Heart right ventricle (tissue), 16 donors: Measurements from ENCODE around the gene PAM16. TPM values are rescaled to one million over a fixed set of nuclear protein-coding genes. Genes with fewer than 3 reads are reported as not detected.
A peak's percentile ranks its signal among the peaks of the same experiment; 100 is the strongest.

Source experiments
- ATAC-seq, 8 donors: fragments of 200-7000 bp; cut with Tn5 transposase; one replicate each; pipeline ENCODE4 v1.9.1; 2020; ENCODE audit warnings: mild to moderate bottlenecking in 8 of 8, moderate library complexity in 8 of 8, moderate number of reproducible peaks in 1 of 8
- DNase-seq, 2 donors: peaks; one replicate each; pipeline ENCODE4 v3.0.0-alpha.2; 2020
- H3K27ac ChIP-seq, 10 donors: fragments of 200-600 bp; sonication (generic) in 2 of 10; one replicate each; pipeline versions ENCODE4 v1.5.0 to v1.8.0; 2020 to 2022; ENCODE audit warnings: mild to moderate bottlenecking in 3 of 10
- H3K27me3 ChIP-seq, 7 donors: fragments of 200-600 bp; one replicate each; pipeline ENCODE4 v1.8.0; 2021 to 2022; ENCODE audit warnings: mild to moderate bottlenecking in 2 of 7
- H3K36me3 ChIP-seq, 9 donors: fragments of 200-600 bp; sonication (generic) in 1 of 9; one replicate each; pipeline versions ENCODE4 v1.5.0 to v1.8.0; 2020 to 2022; ENCODE audit warnings: mild to moderate bottlenecking in 2 of 9
- H3K4me1 ChIP-seq, 9 donors: fragments of 200-600 bp; sonication (generic) in 1 of 9; one replicate each; pipeline versions ENCODE4 v1.5.0 to v1.8.0; 2020 to 2022; ENCODE audit warnings: mild to moderate bottlenecking in 4 of 9
- H3K4me3 ChIP-seq, 10 donors: fragments of 200-600 bp; sonication (generic) in 2 of 10; one replicate each; pipeline versions ENCODE4 v1.5.0 to v1.8.0; 2020 to 2022; ENCODE audit warnings: mild to moderate bottlenecking in 7 of 10, moderate library complexity in 2 of 10
- H3K9me3 ChIP-seq, 11 donors: fragments of 200-600 bp in 10 of 11; sonication (generic) in 2 of 11; one replicate each; pipeline versions ENCODE4 v1.5.0 to v1.8.0; 2013 to 2022; ENCODE audit warnings: mild to moderate bottlenecking in 2 of 11, control low read depth in 1 of 11, moderate library complexity in 1 of 11
- WGBS, 2 donors: extraction: QIAGEN DNeasy Blood & Tissue Kit; methylation state at CpG; one replicate each; pipeline ENCODE4 v1.1.7; 2013; ENCODE audit warnings: inconsistent platforms in 1 of 2; 5-methylcytosine and 5-hydroxymethylcytosine counted together
- intact Hi-C, 10 donors: fragments of 100-400 bp; cut with DNase I; formaldehyde crosslinking; loops; one replicate each; pipeline versions ENCODE4 v1.11.1 to v1.14.2; 2022
- polyA plus RNA-seq, 2 donors: library from polyadenylated mRNA; stranded (reverse); fragments of 200-250 nt; gene quantifications; one replicate each; pipeline ENCODE4 v1.2.3, GENCODE V29; 2013
- total RNA-seq, 10 donors: library from RNA; stranded (reverse); fragmentation: NEBNext Ultra II Directional in 3 of 10; extraction: Animal tissue kit (Norgen Biotek cat#: 25700) in 3 of 10; gene quantifications; one replicate each; pipeline versions ENCODE4 v1.2.1 to v1.2.4, GENCODE V29; 2021 to 2023
- TF ChIP-seq, protein P1 (sequence below), 9 donors: fragments of 200-600 bp; sonication (generic) in 2 of 9; IDR thresholded peaks; one replicate each; pipeline versions ENCODE4 v1.5.0 to v1.8.0; 2021 to 2022; ENCODE audit warnings: antibody characterized with exemption in 9 of 9, mild to moderate bottlenecking in 5 of 9, moderate library complexity in 1 of 9
- donor health status: Arrhythmogenic right ventricular cardiomyopathy.
- donor health status: ischemic (EF 13 %, LVEDD 7.1; RV severe dilation, severe dysfunction).
- donor health status: healthy with polysubstance abuse.
- donor health status: DM: no; HTN: yes; CAD: no.
- donor health status: DM: no; HTN: no; CAD: no.
- donor health status: ischemic (EF 25% LVEDD 6.9; RV normal size, moderate dysfunction).
- donor health status: ischemic (EF 25% LVEDD 5.7; RV mildly dilated, moderate dysfunction).
- donor health status: healthy.
- donor health status: DM: yes; HTN: yes; CAD: no.
- donor health status: Ischemic cardiomyopathy.
- donor health status: ischemic (EF 35%, LVEDD 5.7; RV mildly dilated, moderate dysfunction).
- donor health status: nonischemic (EF 11% LVEDD 7.7; RV severe dilation, severe dysfunction).
- donor health status: DM: yes; HTN: yes; CAD: no.
- donor health status: PGD.
- donor health status: ischemic (EF 29% LVEDD 5.4; RV normal size, mild dysfunction).
- donor health status: nonischemic (EF 23%, LVEDD 6.1; RV moderate dilation, normal function).

Gene PAM16
- total and polyA plus RNA-seq, 12 donors: 44.2 to 288 (median 59.0) TPM

DNA sequence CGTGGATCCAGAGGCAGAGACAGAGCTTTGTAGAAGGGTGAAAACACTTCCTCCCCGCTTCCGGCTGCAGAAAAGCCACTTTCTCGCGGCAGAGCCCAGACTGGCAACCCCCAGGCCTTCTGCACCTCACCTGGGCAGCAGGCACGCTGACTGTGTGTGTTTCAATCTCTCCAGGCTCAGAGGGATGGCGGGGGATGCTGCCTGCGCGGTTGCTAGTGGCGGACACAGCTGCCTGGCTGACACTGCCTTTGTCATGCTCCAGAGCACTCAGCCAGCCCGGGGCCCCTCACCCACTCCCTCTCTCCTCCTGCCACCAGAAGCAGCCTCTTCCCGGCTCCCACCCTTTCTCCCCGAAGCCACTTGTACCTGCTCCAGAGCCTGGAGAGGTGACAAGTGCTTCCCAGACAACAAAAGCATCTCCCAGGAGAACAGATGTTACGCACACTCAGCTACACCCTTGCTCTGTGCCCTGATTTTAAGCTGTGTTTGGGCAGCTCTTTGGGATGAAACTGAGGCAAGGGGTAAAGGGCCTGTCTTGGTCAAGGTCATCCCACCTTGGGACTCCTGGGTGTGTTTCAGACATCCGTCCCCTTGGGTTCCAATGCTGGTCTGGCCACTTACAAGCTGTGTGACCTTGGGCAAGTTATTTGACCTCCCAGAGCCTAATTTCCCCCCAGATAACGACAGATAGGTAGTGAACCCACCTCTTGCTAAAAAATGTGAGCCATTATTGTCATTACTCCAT lies 44.5 kb downstream of the PAM16 start:
- intact Hi-C loops: loop anchor here in 2 of 10 donors (2.0 kb wide), 1 partner anchor 22 kb away; no protein-coding TSS in a partner anchor
- no peak for ATAC-seq
- H3K9me3 ChIP-seq: no peaks in the 10 kb centered on the region
- H3K36me3 ChIP-seq: peaks cover 0 to 3% (median 0%) of the 10 kb centered on the region in 9 donors
- TF ChIP-seq, protein P1, sequence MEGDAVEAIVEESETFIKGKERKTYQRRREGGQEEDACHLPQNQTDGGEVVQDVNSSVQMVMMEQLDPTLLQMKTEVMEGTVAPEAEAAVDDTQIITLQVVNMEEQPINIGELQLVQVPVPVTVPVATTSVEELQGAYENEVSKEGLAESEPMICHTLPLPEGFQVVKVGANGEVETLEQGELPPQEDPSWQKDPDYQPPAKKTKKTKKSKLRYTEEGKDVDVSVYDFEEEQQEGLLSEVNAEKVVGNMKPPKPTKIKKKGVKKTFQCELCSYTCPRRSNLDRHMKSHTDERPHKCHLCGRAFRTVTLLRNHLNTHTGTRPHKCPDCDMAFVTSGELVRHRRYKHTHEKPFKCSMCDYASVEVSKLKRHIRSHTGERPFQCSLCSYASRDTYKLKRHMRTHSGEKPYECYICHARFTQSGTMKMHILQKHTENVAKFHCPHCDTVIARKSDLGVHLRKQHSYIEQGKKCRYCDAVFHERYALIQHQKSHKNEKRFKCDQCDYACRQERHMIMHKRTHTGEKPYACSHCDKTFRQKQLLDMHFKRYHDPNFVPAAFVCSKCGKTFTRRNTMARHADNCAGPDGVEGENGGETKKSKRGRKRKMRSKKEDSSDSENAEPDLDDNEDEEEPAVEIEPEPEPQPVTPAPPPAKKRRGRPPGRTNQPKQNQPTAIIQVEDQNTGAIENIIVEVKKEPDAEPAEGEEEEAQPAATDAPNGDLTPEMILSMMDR (IDR thresholded peaks at IDR 0.05): no peak
- H3K4me1 ChIP-seq: peaks cover 2 to 30% (median 19%) of the 10 kb centered on the region in 9 donors
- no peaks in the 10 kb centered on the region for H3K27me3 ChIP-seq
- peak overlapping the region; percentile 25 to 66 (median 54) for H3K4me3 ChIP-seq
- no peak for DNase-seq
- 56 to 70% methylated on average over 16 of the region's 16 CpGs for WGBS, 2 donors
- peak overlapping the region; percentile 29 to 94 (median 87) for H3K27ac ChIP-seq

DNA sequence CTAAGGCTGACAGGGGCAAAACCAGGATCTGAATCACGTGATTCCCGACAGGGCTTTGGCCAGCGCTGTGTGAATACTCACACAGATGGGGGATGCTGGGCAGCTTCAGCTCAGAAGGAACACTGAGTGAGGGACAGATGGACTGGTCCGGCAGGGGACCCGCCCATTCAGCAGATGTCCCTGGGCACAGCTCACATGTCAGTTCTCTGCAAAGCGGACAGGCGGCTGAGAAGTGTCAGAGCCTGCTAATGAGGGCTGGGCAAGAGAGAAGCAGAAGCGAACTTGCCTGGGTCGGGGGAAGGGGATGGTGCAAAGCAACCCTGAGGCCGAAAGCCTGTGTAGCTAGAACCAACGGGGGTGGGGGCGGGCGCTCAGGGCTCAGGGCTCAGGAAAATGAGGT lies 47.1 kb downstream of the PAM16 start:
- DNase-seq (no peak), ATAC-seq (no peak)
- intact Hi-C loops: no loop called here
- Histone ChIP-seq H3K4me1 (peaks cover 3 to 28% (median 23%) of the 10 kb centered on the region in 9 donors), H3K9me3 (no peaks in the 10 kb centered on the region), H3K4me3 (no peak overlapping the region), H3K27me3 (no peaks in the 10 kb centered on the region), H3K36me3 (peaks cover 0 to 3% (median 0%) of the 10 kb centered on the region in 9 donors), H3K27ac (no peak overlapping the region)
- TF ChIP-seq, protein P1 (IDR thresholded peaks at IDR 0.05): no peak
- WGBS, 2 donors: 69 to 70% methylated on average over 13 of the region's 13 CpGs

DNA sequence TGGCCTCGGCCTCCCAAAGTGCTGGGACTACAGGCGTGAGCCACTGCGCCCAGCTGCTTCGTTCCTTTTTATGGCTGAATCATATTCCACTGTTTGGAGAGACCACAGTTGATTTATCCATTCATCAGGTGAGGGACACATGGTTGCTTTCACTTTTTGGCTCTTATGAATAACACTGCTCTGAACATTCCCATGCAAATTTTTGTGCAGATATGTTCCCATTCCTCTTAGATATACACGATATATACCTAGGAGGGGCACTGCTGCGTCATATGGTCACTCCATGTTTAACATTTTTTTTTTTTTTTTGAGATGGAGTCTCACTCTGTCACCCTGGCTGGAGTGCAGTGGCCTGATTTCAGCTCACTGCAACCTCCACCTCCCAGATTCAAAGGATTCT lies 49.2 kb downstream of the PAM16 start:
- peaks cover 0 to 3% (median 0%) of the 10 kb centered on the region in 9 donors for H3K36me3 ChIP-seq
- H3K27ac ChIP-seq: no peak overlapping the region
- no peaks in the 10 kb centered on the region for H3K27me3 ChIP-seq
- TF ChIP-seq, protein P1 (IDR thresholded peaks at IDR 0.05): no peak
- 97 to 98% methylated on average over 6 of the region's 6 CpGs for WGBS, 2 donors
- DNase-seq (no peak), ATAC-seq (no peak)
- no peak overlapping the region for H3K4me3 ChIP-seq
- intact Hi-C loops: no loop called here
- H3K4me1 ChIP-seq: peaks cover 8 to 29% (median 25%) of the 10 kb centered on the region in 9 donors
- H3K9me3 ChIP-seq: no peaks in the 10 kb centered on the region

DNA sequence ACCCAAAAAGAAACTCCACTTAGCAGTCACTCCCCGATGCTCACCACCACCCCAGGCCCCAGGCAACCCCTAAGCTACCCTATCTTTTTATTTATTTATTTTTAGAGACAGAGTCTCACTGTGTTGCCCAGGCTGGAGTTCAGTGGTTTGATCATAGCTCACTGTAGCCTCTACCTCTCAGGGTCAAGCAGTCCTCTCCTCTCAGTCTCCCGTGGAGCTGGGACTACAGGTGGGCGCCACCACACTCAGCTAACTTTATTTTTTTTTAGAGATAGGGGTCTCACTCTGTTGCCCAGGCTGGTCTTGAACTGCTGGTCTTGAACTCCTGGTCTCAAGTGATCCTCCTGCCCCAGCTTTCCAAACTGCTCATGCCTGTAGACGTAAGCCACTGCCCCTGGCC lies 49.9 kb downstream of the PAM16 start:
- DNase-seq (no peak), ATAC-seq (no peak)
- intact Hi-C loops: no loop called here
- TF ChIP-seq, protein P1 (IDR thresholded peaks at IDR 0.05): no peak
- peaks cover 8 to 21% (median 17%) of the 10 kb centered on the region in 9 donors for H3K4me1 ChIP-seq
- no peak overlapping the region for H3K27ac ChIP-seq
- H3K36me3 ChIP-seq: peaks cover 0 to 3% (median 0%) of the 10 kb centered on the region in 9 donors
- H3K9me3 ChIP-seq: no peaks in the 10 kb centered on the region
- WGBS, 2 donors: 97 to 99% methylated on average over 4 of the region's 4 CpGs
- H3K27me3 ChIP-seq: no peaks in the 10 kb centered on the region
- H3K4me3 ChIP-seq: no peak overlapping the region
